Measurements from ENCODE around the gene ZNF57.
A peak's percentile ranks its signal among the peaks of the same experiment; 100 is the strongest.
"Not testable (repeated sequence)": the region's sequence is repeated elsewhere in the genome, so short reads cannot be mapped to it uniquely, and the experiment has no call there.

ZNF57 gene

GRCh38 chr19:2902590-2903218, 2.0 kb downstream of the ZNF57 start:
- no peak for DNase-seq

- DNase-seq: not testable (repeated sequence)
Measured at GRCh38 chr19:2903326-2903725, 2.6 kb downstream of the ZNF57 start.

DNA sequence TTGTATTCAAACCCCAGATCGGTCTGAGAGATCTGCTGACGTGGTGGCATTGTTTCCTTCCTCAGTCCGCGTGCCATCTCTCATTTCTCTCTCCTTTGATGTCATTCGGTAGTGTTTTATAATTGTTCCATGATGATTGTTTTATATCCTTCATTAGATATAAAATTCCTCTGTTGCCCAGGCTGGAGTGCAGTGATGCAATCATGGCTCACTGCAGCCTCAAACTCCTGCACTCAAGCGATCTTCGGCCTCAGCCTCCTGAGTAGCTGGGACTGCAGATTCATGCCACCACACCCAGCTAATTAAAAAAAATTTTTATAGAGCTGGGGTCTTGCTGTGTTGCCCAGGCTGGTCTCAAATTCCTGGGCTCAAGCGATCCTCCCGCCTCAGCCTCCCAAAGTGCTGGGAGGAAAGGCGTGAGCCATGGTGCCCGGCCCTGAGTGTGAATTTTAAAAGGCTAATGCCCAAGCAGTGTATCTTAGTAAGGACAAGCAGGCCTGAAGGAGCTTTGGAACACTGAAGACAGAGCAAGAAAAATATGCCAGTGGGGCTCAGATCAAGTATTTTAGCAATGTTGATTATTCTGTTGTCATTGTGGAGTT, 5.3 kb downstream of the ZNF57 start:
- DNase-seq: no peak

GRCh38 chr19:2906631-2907195, 6.0 kb downstream of the ZNF57 start:
- DNase-seq: no peak

- DNase-seq: no peak
Measured at GRCh38 chr19:2912306-2912705, 11.6 kb downstream of the ZNF57 start.

DNA sequence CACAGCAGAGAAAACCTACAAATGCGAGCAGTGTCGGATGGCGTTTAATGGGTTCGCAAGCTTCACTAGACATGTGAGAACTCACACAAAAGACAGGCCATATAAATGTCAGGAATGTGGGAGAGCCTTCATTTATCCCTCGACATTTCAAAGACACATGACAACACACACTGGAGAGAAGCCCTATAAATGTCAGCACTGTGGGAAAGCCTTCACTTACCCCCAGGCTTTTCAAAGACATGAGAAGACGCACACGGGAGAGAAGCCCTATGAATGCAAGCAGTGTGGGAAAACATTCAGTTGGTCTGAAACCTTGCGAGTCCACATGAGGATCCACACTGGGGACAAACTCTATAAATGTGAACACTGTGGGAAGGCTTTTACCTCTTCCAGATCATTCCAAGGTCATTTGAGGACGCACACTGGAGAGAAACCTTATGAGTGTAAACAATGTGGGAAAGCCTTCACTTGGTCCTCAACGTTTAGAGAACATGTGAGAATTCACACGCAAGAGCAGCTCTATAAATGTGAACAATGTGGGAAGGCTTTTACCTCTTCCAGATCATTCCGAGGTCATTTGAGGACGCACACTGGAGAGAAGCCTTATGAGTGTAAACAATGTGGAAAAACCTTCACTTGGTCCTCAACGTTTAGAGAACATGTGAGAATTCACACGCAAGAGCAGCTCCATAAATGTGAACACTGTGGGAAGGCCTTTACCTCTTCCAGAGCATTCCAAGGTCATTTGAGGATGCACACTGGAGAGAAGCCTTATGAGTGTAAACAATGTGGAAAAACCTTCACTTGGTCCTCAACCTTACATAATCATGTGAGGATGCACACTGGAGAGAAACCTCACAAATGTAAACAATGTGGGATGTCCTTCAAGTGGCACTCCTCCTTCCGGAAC, 16.8 kb downstream of the ZNF57 start:
- DNase-seq: no peak

- DNase-seq: no peak
Measured at GRCh38 chr19:2922987-2923386, 22.3 kb downstream of the ZNF57 start.

GRCh38 chr19:2923510-2923909, 22.8 kb downstream of the ZNF57 start:
- no peak for DNase-seq

DNA sequence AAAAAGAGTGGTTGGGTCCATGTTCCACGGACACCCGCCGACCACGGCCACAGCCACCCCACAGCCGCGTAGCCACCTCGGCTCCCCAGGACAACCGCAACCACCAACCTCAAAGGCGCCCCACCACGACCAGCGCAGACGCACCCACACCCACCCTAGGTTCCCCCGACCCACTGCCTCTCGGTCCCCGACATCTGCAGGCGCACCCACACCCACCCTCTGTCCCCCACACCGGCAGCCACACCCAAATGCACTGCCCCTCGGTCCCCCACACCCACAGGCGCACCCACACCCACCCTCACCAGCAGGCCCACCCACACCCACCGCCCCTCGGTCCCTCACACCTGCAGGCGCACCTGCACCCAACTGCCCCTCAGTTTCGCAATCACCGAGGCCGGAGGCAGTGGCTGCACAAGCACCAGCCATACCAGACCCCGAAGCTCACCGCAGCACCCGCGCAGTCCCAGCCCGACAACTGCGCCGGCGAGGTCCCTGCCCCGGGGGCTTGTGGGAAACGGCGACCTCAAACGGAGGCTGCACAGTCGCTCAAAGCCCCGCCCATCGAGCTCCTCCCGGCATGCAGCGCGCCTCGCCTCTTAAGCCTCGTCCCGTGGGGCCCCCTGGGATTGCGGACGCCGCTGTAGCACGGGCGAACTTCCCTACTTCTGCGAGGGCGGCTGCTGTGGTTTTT, 25.8 kb downstream of the ZNF57 start:
- DNase-seq: no peak

- DNase-seq: no peak
Measured at GRCh38 chr19:2927032-2927430, 26.3 kb downstream of the ZNF57 start.

DNA sequence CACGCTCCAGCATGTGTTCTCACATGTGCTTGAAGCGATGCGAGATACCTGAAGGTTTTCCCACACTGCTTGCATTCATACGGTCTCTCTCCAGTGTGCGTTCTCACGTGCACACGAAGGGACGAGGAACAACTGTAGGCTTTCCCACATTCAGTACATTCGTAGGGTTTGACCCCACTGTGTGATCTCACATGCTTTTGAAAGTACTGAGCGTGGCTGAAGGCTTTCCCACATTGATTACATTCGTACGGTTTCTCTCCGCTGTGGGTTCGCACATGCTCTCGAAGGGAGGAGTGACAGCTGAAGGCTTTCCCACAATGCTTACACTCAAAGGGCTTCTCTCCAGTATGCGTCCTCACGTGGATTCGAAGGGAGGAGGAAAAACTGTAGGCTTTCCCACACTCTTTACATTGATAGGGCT, 32.8 kb downstream of the ZNF57 start:
- DNase-seq: no peak

- DNase-seq: not testable (repeated sequence)
Measured at GRCh38 chr19:2935863-2936262, 35.1 kb downstream of the ZNF57 start.

GRCh38 chr19:2942928-2943640, 42.4 kb downstream of the ZNF57 start:
- no peak for DNase-seq

GRCh38 chr19:2944403-2944774, 43.7 kb downstream of the ZNF57 start:
- DNase-seq: no peak

DNA sequence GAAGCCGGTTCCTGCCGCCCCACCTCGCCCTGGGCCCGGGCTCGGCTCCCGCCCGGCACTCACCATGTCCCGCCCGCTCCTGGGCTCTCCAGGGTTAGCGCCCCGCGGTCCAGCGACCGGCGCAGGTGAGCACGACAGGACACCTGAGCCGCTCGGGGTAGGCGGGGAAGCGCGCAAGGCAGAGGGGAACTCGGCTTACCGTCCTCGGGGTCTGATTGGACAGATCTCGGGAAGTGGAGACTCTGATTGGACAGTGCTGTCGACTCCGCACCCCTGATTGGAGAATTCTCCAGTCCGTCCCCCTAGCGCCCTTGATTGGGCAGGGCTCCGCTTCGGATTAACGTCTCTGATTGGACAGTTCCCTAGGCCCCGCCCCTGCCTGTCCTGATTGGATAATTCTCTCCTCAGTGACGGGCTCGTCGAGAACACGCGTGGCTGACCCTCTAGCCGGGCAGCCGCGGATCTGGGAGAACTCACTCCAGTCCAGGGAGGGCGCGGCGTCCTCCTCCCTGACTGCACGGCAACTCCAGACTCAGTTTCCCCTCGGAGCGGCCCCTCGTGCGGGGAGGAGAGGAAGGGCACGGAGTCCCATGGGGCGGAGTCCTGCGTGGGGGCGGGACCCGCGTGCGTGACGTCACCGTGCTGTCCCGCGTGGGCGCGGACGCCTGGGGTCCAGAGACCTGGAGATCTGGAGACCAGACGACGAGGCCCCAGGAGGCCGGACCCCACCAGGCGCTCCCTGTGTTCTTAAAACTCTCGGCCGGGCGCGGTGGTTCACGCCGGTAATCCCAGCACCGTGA, 44.2 kb downstream of the ZNF57 start, which contains the start of gene ZNF77:
Gene ZNF77, minus strand, starts transcription at position 197 of the 800 bp plus-strand sequence. Its CDS starts 131 bp downstream, at position 66.
- peak; percentile 99 for DNase-seq

- no peak for DNase-seq
Measured at GRCh38 chr19:2945575-2946184, 45.0 kb downstream of the ZNF57 start.

DNA sequence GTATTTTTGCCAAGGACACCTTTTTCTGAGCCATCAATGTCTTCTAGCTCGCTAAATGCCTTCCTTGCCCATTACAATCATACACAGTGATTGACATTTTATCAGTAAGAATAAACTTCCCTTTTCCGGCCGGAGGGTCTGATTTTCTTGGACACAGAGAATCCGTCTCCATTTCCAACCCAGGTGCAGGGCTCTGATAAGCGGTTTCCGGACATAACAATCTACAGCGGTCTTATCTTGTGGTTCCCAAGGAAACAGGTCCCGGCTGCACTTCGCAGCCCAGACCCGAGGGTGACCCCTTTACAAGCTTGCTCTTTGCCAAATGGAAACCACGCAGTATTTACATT, 49.2 kb downstream of the ZNF57 start:
- DNase-seq: peak in 1 of 2 donors; percentile 2

- DNase-seq: peak; percentile 100
Measured at GRCh38 chr19:2950286-2951124, 49.8 kb downstream of the ZNF57 start.

GRCh38 chr19:2952953-2953481, 52.3 kb downstream of the ZNF57 start:
- DNase-seq: no peak

DNA sequence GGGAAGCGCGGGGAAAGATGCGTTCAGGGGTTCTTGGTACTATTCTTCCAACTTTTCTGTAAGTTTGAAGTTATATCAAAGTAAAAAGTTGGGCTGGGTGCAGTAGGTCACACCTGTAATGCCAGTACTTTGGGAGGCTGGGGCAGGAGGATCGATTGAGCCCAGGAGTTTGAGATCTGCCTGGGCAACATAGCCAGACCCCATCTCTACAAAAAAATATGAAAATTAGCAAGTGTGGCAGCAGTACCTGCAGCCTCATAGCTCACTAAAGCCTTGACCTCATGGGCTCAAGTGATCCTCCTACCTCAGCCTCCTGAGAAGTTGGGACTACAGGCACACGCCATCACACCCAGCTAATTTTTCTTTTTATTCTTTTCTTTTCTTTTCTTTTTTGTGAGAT, 56.4 kb downstream of the ZNF57 start:
- DNase-seq: no peak
